CD4-positive, alpha-beta T cell treated with Interleukin-21 for 1 hour (primary cell): ENCODE results near the gene SUGP1.

Experiments used
- DNase-seq: peaks from one replicate; pipeline ENCODE4 v3.0.0-alpha.2; 2020

The SUGP1 gene

GRCh38 chr19:19296953-19297689 is 23.2 kb downstream of the SUGP1 start:
- DNase-seq = no peak

- DNase-seq = no peak
Measured at GRCh38 chr19:19294914-19295313, 25.4 kb downstream of the SUGP1 start.

GRCh38 chr19:19292607-19293006 is 27.7 kb downstream of the SUGP1 start:
- DNase-seq = no peak

DNA sequence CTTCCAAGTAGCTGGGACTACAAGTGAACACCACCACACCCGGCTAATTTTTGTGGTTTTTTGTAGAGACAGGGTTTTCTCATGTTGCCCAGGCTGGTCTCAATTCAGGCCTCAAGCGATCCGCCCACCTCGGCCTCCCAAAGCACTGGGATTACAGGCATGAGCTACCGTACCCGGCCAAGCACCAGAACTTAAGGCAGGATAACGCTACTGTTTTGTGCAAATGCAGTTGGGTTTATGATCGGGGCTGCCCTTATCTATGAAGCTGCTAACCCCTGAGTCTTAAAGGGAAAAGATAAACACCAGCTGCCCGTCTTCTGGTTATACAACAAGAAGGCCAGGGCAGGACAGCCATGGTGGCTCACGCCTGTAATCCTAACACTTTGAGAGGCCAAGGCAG is 34.6 kb downstream of the SUGP1 start:
- no peak for DNase-seq

- DNase-seq = no peak
Measured at GRCh38 chr19:19280561-19280960, 39.7 kb downstream of the SUGP1 start.

DNA sequence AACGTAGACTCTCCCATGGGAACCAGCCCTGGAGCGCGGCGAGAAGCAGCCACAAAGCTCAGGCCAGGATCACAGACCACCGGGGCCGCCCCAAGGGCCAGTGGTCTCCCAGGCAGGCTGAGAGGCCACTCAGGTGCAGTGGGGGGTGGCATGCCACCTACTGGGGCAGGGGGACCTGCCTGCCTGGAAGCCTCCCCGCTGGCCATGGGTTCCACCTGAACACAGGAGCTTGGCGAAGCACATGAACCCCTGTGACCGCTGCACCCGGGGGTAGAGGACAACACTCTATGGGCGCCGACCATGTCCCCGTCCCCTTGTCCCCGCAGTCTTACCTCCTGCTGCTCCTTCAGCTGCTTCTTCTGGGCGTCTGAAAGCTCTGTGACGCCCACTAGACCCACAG is 40.5 kb downstream of the SUGP1 start:
- DNase-seq = no peak

DNA sequence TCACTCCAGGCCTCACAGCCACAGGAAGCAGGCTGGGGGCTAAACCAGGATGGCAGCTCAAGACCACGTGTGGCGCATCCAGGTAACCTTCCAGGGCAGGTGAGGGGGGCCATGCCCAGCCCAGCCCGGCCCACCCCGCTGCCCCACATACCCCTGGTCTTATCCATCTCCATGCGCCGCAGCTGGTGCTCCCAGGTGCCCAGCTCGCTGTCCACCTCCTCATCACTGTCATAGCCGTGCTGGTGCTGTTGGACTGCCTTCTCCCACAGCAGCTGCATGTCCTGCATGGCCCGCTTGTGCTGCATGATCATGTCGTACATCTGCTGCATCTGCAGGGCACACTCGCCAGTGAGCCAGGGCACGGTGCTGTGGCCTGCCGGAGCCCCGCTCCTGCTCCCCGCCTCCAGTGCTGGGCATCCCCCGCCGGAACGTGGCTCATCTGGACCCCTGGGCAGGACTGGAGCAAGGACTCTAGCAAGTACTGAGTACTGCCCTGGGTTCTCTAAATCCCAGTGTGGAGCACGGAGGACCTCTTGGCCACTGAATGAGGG is 41.2 kb downstream of the SUGP1 start:
- no peak for DNase-seq

DNA sequence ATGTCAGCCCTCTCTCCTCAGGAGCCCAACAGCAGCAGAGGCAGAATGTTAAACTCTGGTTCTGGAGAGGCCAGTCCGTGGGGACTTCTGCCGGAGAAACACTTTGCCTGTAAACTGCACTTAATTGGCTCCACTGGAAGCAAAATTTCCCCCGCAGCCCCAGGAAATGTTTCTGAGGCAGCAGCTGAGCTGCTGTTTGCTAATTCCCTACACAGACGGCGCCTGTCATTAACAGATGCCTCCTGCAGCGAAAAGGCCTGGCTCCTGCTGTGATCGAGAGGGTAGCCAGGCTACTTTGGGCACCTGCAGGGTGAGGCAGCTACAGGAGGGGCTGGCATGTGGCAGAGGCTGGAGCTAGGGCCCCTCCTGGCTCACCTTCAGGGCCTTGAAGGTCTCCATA is 42.0 kb downstream of the SUGP1 start:
- no peak for DNase-seq

DNA sequence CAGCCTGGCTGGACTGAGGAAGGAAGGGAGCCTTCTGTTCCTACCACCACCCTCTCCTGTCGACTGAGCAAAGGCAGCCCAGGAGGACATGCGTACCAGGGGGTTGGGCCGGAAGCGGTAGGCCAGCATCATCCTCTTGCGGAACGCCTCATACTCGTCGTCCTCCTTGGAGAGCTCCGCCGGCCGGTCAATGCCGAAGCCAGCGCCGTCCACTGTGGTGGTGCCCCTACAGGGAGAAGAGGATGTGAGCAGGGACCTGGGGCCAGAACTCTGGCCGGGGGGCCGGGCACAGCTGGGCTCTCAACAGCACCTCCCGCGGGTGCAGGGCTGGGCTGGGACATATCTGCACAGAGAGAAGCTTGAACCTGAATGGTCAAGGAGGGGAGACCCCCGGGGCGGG is 43.5 kb downstream of the SUGP1 start:
- no peak for DNase-seq

GRCh38 chr19:19276386-19276785 is 43.9 kb downstream of the SUGP1 start:
- no peak for DNase-seq

DNA sequence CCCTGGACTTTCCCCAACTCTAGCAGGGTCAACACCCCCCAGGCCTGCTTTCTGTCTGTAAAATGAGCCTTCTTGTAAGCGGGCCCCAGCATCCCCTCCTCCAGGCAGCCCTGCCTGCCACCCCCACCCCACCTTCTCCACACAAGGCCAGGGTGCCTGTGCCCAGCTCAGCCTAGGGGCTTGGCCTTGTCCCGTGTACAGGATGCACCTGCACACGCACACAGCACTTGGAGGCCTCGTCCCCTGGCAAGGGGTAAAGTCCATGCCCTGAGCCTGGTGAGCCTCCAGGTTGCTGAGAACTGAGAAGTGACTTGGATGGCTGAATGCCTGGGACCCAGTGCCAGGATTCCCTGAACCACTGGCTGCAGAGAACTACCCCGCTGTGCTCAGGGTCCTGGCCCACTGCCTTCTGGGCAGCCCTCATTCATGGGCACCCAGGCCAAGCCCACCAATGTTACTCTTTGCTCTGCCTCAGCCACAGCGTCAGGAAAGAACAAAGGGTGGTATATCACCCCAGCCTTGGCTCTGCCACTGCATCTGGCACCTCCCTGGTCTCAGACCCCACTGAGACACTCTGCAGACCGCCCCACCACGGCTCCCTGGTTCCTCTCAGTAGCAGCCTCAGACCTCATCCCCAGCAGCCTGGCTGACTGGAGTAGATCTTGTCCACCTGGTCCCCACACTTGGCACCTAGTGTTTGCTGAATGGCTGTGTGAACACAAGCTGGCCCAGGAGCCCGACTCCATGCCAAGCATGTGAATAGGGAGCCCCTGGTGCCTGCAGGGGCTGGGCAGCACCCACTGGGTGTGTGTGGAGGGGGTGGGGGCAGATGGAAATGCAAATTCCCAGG is 45.4 kb downstream of the SUGP1 start:
- DNase-seq = no peak

- DNase-seq = no peak
Measured at GRCh38 chr19:19274146-19274545, 46.2 kb downstream of the SUGP1 start.

DNA sequence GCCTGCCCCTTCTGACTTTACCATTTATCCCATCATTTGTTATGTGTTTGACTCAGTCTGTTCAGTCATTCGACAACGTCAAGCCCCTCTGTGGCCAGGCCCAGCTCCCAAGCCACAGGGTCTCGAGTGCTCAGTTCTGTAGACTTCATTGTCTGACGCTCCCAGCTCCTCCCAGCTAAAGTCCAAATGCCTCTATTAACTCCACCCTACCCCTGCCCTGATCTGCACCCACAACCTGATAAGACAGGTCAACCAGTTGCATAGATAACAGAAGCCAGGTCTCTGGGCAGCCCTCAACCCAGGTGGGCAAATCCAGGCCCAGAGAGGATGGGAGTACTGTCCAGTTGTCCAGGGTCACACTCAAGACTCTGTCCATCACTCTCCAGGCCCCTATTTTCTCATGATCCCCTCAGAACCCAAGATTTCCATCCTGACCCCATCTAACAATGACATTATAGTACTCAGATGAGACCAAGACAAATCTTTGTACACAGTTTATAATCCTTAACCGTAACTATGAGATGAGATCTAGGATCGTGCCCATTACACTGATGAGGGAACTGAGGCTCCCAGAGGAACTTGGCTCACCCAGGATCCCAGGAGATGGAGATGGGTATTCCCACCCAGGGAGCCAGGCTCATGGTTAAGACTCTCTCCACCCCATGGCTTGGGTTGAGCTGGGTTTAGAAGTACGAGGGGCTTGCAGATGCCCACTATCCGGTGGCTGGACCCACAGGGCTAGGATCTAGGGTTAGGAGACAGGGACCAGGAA is 48.3 kb downstream of the SUGP1 start:
- no peak for DNase-seq

DNA sequence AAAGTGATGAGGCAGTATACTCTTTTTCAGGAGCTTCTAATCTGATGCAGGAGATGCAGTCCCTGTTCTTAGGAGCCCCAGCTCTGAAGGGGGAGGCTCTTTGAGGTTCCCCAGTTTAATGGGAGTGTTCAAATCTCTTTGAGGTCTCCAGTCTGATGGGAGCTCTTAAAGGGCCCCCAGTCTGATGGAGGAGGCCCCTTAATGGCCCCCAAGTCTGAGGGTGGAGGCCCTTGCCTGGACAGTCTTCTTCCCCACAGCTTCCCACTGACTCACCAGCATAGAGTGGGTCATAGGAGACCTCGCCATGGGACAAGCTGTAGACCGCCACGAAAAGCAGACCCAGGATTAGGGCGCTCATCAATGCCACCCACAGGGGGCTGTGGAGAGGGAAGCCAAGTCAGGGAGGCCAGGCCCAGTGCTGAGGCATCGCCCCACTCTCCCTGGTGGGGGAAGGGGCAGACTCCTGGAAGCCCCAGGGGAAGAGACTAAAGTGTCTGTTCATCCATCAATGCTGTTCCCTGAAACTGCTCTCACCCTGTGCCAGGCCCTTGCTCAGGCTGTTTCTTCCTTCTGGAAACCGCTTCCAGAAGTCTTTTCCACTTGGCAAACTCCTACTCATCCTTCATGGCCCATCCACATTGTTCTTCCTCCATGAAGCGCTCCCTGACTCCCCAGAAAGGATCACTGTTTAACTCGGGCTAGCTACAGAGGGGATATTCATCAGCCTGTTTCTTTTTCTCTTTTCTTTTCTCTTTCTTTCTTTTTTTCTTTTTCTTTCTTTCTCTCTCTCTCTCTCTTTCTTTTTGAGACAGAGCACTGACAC is 49.3 kb downstream of the SUGP1 start:
- no peak for DNase-seq

GRCh38 chr19:19269952-19270694 is 50.2 kb downstream of the SUGP1 start:
- no peak for DNase-seq

- DNase-seq = no peak
Measured at GRCh38 chr19:19268453-19269385, 51.6 kb downstream of the SUGP1 start.

DNA sequence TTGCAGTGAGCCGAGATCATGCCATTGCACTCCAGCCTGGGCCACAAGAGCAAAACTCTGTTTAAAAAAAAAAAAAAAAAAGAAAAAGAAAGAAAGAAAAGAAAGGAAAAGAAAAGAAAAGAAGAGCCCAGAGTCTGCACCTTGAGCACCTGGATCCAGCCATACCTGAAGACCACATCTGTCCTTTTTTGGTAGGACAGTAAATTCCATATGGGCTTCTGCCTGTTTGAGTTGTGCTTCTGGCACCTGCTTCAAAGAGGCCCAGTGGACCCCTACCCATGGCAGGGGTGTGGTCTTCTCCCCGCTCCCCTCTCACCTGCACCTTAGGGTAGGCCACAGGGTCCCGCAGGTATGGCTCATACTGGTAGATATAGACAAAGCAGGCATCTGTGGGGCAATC is 53.0 kb downstream of the SUGP1 start:
- DNase-seq = no peak

DNA sequence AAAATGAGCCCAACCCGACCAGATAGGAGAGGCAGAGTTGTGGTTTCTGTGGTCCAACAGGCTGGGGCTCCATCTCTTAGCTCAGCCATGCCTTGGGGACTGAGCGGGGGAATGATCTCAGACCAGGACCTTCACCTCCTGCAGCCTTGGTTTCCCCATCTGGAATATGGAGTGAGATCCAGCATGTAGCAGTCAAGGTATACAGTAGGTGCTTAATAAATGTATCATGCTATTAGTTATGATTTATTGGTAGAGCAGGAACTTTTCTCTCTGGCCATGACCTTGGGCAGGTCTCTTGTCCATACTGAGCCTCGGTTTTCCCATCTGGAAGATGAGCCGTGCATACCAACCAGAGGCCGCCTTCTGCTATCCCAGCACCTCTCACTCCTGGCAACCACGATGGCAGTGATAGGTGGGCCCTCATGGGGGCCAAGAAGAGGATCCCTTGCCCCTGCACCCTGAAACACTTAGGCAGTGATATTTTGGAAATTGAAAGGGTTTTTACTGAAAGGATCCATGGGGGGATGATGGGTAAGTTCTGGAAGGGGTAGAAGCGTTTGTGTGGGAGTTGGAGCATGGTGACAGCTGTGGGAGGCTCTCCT is 56.3 kb downstream of the SUGP1 start:
- no peak for DNase-seq

DNA sequence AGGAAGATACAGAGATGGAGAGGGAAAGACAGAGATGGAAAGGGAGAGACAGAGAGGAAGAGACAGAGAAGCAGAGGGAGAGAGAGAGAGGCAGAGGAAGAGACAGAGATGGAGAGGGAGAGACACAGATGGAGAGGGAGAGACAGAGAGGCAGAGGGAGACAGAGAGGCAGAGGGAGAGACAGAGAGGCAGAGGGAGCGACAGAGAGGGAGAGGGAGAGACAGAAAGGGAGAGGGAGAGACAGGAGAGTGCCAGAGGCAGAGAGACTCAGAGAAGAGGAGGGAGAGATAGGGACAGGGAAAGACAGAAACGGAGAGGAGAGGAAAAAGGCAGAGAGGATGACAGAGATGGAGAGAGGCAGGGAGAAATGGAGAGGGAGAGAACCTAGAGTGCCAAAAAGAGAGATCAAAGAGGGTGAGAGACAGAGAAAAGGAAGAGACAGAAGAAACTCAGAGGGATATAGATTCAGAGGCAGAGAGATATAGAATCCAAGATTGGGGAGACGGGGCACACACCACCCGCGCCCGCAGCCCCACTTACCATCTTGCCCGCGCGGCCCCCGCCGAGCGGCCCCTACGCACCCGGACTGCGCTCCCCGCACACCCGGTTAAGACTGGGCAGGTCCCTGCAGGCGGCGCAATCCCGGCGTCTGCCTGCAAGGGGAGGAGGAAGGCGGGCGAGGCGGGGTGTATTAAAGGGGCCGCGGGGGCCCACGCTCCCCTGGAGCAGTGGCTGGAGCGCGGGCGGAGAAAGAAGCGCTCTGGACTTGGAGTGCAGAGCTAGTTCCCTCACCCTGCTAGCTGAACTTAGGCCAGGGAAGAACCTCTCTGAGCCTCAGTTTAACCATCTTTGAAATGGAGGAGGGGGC is 57.9 kb downstream of the SUGP1 start:
- no peak for DNase-seq
